Left ventricle myocardium inferior (tissue), 1 donor: ENCODE data around the gene ALPI. TPM values are rescaled to one million over a fixed set of nuclear protein-coding genes. Genes with fewer than 3 reads are reported as not detected.

Experiments used
- DNase-seq: peaks from one replicate; pipeline ENCODE4 v3.0.0-alpha.2; 2020
- H3K27ac ChIP-seq: fragments of 200-600 bp; replicated peaks from 2 replicates; pipeline ENCODE4 v1.8.0; 2021
- H3K27me3 ChIP-seq: fragments of 200-600 bp; 2 replicates; pipeline ENCODE4 v1.8.0; 2021; ENCODE audit warnings: low read depth
- H3K36me3 ChIP-seq: fragments of 200-600 bp; 2 replicates; pipeline ENCODE4 v1.8.0; 2021
- H3K4me1 ChIP-seq: fragments of 200-600 bp; 2 replicates; pipeline ENCODE4 v1.8.0; 2021
- H3K4me3 ChIP-seq: fragments of 200-600 bp; 2 replicates; pipeline ENCODE4 v1.8.0; 2021; ENCODE audit warnings: mild to moderate bottlenecking, moderate library complexity
- H3K9me3 ChIP-seq: fragments of 200-600 bp; replicated peaks from 2 replicates; pipeline ENCODE4 v1.8.0; 2021
- intact Hi-C: fragments of 100-400 bp; cut with micrococcal nuclease; formaldehyde crosslinking; loops from one replicate; pipeline ENCODE4 v1.11.0; 2022
- total RNA-seq: library from RNA; stranded (reverse); fragmentation: NEBNext Ultra II Directional; extraction: Animal tissue kit (Norgen Biotek cat#: 25700); gene quantifications from one replicate; pipeline ENCODE4 v1.2.1, GENCODE V29; 2021
- TF ChIP-seq, protein P1 (sequence below): fragments of 200-600 bp; IDR thresholded peaks from 2 replicates; pipeline ENCODE4 v1.8.0; 2021; ENCODE audit warnings: antibody characterized with exemption, mild to moderate bottlenecking, borderline replicate concordance
- donor health status: DM: no; HTN: yes; CAD: no; lungs with severe emphysema.

Gene ALPI
- total RNA-seq, 1 donor from 2014 or later = not detected

DNA sequence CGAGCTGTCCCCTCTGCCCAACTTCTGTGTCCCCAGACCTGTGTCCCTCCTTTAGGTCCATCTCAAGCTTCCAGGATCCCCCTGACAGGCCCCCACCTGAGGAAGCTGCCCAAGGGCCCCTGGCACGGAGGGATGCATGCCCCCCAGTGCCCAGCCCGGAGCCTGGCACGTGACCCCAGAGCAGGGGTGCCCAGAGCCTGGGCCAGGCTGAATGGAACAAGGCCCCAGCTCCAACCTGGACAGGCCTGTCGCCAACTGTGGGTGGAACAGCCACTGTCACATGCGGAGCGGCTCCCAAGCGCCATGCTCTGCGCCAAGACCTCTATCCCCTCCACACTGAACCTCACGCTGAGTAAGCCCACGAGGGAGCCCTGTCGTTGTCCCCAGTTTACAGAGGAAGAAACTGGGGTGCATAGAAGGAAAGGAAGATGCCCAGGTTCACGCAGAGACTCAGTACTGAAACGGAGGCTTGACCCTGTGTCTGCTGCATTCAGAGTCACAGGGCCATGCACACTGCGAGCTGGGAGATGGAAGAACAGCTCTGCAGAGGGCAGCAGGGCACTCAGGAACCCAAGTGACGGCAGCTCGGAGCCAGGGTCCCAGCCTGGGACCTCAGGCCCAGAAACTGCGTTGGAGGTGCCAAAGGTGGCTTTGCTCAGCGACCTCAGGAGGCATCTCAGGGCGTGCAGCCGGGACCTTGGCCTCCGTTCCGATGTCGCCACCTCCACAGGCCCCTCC, 37.2 kb downstream of the ALPI start:
- Histone ChIP-seq H3K4me3 (no peak overlapping the region), H3K36me3 (no peaks in the 10 kb centered on the region), H3K27ac (no peak overlapping the region), H3K9me3 (no peaks in the 10 kb centered on the region), H3K4me1 (no peaks in the 10 kb centered on the region), H3K27me3 (peaks cover 34% of the 10 kb centered on the region)
- DNase-seq = no peak
- intact Hi-C loops = no loop called here
- TF ChIP-seq, protein P1, sequence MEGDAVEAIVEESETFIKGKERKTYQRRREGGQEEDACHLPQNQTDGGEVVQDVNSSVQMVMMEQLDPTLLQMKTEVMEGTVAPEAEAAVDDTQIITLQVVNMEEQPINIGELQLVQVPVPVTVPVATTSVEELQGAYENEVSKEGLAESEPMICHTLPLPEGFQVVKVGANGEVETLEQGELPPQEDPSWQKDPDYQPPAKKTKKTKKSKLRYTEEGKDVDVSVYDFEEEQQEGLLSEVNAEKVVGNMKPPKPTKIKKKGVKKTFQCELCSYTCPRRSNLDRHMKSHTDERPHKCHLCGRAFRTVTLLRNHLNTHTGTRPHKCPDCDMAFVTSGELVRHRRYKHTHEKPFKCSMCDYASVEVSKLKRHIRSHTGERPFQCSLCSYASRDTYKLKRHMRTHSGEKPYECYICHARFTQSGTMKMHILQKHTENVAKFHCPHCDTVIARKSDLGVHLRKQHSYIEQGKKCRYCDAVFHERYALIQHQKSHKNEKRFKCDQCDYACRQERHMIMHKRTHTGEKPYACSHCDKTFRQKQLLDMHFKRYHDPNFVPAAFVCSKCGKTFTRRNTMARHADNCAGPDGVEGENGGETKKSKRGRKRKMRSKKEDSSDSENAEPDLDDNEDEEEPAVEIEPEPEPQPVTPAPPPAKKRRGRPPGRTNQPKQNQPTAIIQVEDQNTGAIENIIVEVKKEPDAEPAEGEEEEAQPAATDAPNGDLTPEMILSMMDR = no peak

DNA sequence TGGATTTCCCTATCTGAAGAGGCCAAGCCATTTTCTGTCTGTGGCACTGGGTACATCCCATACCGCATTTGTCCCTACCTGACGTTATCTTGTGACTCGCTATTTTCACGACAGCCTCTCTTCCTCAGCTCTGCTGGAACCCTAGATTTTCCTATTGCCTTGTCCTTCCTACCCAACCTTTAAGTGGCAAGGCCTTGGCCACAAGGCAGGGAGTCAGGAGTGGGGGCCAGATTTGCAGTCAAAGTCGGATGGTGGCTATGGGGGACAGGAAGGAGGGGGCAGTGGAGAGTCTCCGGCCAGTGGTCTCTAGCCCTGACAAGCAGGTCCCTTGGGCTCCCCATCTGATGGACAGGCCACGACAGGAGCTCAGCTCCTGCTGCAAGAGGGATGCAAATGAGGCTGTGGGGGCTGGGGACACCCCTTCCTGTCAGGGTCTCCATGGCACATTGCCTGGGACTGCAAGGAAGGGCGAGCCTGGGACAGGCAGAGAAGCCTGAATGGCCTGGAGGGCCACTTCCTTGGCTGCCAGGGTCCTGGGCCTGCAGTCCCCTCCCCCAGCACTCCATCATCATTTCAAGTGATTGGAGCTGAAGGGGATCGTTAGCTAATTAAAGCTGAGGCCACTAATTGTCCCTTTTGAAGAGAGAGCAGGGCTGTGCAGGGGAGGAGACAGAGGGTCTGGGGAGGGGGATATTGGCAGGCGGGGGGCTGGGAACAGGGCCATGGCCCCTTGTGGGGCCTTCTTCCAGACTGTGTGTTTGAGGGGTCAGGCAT, 37.9 kb downstream of the ALPI start:
- no peaks in the 10 kb centered on the region for H3K9me3 ChIP-seq
- TF ChIP-seq, protein P1 = no peak
- no peaks in the 10 kb centered on the region for H3K36me3 ChIP-seq
- H3K4me3 ChIP-seq = no peak overlapping the region
- no peak overlapping the region for H3K27ac ChIP-seq
- DNase-seq = no peak
- no peaks in the 10 kb centered on the region for H3K4me1 ChIP-seq
- intact Hi-C loops = no loop called here
- H3K27me3 ChIP-seq = peaks cover 27% of the 10 kb centered on the region

DNA sequence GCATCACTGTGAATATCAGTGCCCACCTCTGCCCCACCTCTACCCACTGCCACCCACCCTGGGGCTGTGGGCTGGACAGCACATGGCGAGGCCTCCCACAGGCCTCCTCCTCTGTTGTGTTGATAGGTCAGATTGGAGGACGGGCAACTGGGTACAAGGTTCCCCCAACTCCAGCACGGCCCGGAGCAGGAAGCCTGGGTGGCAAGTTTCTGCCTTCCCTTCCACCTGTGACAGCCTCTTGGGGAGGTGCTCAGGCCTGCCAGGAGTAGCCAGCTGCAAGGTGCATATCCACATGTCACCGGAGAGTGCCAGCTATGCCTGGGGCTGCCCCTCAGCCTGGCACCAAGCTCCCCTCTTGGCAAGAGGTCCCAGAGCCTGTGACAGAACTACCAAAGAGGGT, 38.6 kb downstream of the ALPI start:
- Histone ChIP-seq H3K4me3 (no peak overlapping the region), H3K36me3 (no peaks in the 10 kb centered on the region), H3K9me3 (no peaks in the 10 kb centered on the region), H3K4me1 (no peaks in the 10 kb centered on the region), H3K27me3 (peaks cover 23% of the 10 kb centered on the region), H3K27ac (no peak overlapping the region)
- TF ChIP-seq, protein P1 = no peak
- no peak for DNase-seq
- intact Hi-C loops = no loop called here

DNA sequence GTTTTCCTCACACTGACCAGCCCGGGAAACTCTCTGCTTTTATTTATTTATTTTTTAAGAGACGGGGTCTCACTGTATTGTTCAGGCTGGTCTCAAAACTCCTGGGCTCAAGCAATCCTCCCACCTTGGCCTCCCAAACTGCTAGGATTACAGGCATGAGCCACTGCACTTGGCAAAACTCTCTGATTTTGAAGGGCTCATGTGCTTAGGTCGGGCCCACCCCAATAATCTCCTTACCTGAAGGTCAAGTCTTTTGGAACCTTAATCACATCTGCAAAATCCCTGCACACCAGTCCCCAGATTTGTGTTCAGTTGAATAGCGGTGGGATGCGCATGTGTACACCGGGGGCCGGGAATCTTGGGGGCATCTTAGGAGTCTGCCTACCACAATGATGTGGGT, 39.3 kb downstream of the ALPI start:
- no peaks in the 10 kb centered on the region for H3K4me1 ChIP-seq
- DNase-seq = no peak

DNA sequence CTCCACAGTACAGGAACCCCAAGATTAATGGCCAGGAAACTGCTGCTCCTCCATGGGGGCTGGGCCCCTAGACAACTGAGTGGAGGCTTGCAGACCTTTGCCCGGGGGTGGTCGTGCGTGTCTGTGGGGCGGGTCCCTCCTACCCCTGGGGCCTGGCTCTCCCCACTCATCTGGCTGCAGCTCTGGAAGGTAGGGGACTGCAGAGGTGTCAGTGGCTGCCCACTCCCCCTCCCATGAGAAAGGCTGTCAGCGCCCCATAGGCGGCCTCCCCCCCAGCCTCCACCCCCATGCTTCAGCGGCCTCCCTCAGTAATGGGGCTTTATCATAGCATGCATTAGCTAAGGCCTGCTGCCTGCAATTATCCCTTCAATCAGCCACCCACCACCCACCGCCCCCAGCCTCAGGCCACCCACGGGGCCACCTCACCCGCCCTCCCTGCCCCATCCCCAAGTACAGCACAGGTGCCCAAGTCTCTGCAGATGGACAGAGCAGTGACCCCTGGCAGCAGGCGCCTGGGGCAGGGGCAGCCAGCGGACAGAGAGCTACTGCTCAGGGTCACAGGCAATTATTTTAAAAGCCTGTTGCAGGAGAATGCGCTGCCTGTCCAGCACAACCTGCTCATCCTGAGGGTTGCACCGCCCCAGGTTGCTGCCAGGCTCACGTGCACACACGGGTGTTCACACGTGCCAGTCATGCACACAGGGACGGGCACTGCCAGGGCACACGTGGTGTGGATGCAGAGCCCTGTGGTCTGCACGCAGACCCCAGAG, 40.7 kb downstream of the ALPI start:
- intact Hi-C loops = no loop called here
- TF ChIP-seq, protein P1 = no peak
- no peak overlapping the region for H3K27ac ChIP-seq
- peaks cover 4% of the 10 kb centered on the region for H3K4me1 ChIP-seq
- no peaks in the 10 kb centered on the region for H3K36me3 ChIP-seq
- no peaks in the 10 kb centered on the region for H3K9me3 ChIP-seq
- H3K27me3 ChIP-seq = peaks cover 15% of the 10 kb centered on the region
- no peak overlapping the region for H3K4me3 ChIP-seq
- no peak for DNase-seq

More for the DNA sequence above, 39.3 kb downstream of the ALPI start:
- Histone ChIP-seq H3K9me3 (no peaks in the 10 kb centered on the region), H3K27ac (no peak overlapping the region), H3K27me3 (peaks cover 16% of the 10 kb centered on the region), H3K4me3 (no peak overlapping the region), H3K36me3 (no peaks in the 10 kb centered on the region)
- TF ChIP-seq, protein P1 = no peak
- intact Hi-C loops = no loop called here
